ENCODE measurements around the gene ASPSCR1. TPM values are rescaled to one million over a fixed set of nuclear protein-coding genes. Genes with fewer than 3 reads are reported as not detected.

The ASPSCR1 gene
- total and polyA plus RNA-seq, 2 of the 13 experiments (the other 11 are each of a cell fraction or from before 2014, with no cell fraction given), result 274 to 314 TPM

DNA sequence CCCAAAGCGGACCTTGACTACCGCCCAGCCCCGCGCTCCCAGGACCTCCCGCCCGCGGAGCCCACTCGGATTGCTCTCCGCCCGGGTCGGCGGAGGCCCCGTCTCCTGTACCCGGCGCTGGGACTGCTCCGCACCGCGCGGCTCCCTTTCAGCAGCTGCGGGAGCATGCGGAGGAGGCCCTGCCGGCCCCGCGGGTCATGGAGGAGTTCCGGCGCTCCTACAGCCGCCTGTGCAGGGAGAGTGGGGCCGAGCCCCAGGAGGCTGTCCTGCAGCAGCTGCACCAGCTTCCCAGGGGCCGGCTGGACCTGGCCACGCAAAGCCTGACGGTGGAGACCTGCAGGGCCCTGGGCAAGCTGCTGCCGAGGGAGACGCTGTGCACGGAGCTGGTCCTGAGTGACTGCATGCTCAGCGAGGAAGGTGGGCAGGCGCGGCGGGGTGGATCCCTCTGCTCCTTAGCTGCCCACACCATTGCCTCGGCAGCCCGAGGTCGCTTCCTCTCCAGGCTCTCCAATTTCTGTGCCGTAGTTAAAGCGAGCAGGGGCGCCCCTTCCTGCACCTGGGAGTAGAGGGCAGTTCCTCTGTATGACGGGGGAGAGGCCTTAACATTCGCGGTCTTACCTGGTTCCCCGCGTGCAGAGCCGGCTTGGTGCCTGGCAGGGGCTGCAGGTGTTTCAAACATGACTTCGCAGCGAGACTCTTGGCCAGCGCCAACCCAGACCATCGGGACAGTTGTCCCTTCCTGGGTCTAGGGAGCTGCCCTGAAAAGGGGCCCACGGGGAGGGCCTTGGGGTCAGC lies 46.2 kb downstream of the ASPSCR1 start (continued):
- TF ChIP-seq PTBP1 (IDR thresholded peaks at IDR 0.05; ENCODE audit: low read depth, low read length, poor library complexity, severe bottlenecking) (peak; percentile 5), ZSCAN9 (CRISPR knock-in tag; IDR thresholded peaks at IDR 0.05; ENCODE audit: borderline replicate concordance) (no peak), ZNF460 (CRISPR knock-in tag; IDR thresholded peaks at IDR 0.05; ENCODE audit: borderline replicate concordance) (no peak), MATR3 (CRISPR knock-in tag; IDR thresholded peaks at IDR 0.05) (no peak), ZNF501 (CRISPR knock-in tag; IDR thresholded peaks at IDR 0.05) (peak; percentile 75), REPIN1 (CRISPR knock-in tag; IDR thresholded peaks at IDR 0.05; ENCODE audit: borderline replicate concordance, low read depth) (no peak), ZNF713 (CRISPR knock-in tag; IDR thresholded peaks at IDR 0.05) (no peak), SMARCC2 (IDR thresholded peaks at IDR 0.05) (no peak), ZFP82 (CRISPR knock-in tag; IDR thresholded peaks at IDR 0.05; ENCODE audit: borderline replicate concordance) (no peak), ZNF468 (CRISPR knock-in tag; IDR thresholded peaks at IDR 0.05) (peak; percentile 24; the same call in 1 of the 2 replicates), GATAD2A (CRISPR knock-in tag; IDR thresholded peaks at IDR 0.05) (no peak), CHD4 (IDR thresholded peaks at IDR 0.05; ENCODE audit: borderline replicate concordance, low read length) (no peak), HIVEP1 (CRISPR knock-in tag; IDR thresholded peaks at IDR 0.05) (no peak), HMGA1 (CRISPR knock-in tag; conservative IDR thresholded peaks at IDR 0.05) (no peak)
- TF ChIP-seq, protein P1, sequence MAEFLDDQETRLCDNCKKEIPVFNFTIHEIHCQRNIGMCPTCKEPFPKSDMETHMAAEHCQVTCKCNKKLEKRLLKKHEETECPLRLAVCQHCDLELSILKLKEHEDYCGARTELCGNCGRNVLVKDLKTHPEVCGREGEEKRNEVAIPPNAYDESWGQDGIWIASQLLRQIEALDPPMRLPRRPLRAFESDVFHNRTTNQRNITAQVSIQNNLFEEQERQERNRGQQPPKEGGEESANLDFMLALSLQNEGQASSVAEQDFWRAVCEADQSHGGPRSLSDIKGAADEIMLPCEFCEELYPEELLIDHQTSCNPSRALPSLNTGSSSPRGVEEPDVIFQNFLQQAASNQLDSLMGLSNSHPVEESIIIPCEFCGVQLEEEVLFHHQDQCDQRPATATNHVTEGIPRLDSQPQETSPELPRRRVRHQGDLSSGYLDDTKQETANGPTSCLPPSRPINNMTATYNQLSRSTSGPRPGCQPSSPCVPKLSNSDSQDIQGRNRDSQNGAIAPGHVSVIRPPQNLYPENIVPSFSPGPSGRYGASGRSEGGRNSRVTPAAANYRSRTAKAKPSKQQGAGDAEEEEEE (CRISPR knock-in tag; IDR thresholded peaks at IDR 0.05; ENCODE audit: borderline replicate concordance), result no peak
- TF ChIP-seq, protein P2, sequence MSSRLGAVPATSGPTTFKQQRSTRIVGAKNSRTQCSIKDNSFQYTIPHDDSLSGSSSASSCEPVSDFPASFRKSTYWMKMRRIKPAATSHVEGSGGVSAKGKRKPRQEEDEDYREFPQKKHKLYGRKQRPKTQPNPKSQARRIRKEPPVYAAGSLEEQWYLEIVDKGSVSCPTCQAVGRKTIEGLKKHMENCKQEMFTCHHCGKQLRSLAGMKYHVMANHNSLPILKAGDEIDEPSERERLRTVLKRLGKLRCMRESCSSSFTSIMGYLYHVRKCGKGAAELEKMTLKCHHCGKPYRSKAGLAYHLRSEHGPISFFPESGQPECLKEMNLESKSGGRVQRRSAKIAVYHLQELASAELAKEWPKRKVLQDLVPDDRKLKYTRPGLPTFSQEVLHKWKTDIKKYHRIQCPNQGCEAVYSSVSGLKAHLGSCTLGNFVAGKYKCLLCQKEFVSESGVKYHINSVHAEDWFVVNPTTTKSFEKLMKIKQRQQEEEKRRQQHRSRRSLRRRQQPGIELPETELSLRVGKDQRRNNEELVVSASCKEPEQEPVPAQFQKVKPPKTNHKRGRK (CRISPR knock-in tag; IDR thresholded peaks at IDR 0.05), result no peak
- TF ChIP-seq, protein P3, sequence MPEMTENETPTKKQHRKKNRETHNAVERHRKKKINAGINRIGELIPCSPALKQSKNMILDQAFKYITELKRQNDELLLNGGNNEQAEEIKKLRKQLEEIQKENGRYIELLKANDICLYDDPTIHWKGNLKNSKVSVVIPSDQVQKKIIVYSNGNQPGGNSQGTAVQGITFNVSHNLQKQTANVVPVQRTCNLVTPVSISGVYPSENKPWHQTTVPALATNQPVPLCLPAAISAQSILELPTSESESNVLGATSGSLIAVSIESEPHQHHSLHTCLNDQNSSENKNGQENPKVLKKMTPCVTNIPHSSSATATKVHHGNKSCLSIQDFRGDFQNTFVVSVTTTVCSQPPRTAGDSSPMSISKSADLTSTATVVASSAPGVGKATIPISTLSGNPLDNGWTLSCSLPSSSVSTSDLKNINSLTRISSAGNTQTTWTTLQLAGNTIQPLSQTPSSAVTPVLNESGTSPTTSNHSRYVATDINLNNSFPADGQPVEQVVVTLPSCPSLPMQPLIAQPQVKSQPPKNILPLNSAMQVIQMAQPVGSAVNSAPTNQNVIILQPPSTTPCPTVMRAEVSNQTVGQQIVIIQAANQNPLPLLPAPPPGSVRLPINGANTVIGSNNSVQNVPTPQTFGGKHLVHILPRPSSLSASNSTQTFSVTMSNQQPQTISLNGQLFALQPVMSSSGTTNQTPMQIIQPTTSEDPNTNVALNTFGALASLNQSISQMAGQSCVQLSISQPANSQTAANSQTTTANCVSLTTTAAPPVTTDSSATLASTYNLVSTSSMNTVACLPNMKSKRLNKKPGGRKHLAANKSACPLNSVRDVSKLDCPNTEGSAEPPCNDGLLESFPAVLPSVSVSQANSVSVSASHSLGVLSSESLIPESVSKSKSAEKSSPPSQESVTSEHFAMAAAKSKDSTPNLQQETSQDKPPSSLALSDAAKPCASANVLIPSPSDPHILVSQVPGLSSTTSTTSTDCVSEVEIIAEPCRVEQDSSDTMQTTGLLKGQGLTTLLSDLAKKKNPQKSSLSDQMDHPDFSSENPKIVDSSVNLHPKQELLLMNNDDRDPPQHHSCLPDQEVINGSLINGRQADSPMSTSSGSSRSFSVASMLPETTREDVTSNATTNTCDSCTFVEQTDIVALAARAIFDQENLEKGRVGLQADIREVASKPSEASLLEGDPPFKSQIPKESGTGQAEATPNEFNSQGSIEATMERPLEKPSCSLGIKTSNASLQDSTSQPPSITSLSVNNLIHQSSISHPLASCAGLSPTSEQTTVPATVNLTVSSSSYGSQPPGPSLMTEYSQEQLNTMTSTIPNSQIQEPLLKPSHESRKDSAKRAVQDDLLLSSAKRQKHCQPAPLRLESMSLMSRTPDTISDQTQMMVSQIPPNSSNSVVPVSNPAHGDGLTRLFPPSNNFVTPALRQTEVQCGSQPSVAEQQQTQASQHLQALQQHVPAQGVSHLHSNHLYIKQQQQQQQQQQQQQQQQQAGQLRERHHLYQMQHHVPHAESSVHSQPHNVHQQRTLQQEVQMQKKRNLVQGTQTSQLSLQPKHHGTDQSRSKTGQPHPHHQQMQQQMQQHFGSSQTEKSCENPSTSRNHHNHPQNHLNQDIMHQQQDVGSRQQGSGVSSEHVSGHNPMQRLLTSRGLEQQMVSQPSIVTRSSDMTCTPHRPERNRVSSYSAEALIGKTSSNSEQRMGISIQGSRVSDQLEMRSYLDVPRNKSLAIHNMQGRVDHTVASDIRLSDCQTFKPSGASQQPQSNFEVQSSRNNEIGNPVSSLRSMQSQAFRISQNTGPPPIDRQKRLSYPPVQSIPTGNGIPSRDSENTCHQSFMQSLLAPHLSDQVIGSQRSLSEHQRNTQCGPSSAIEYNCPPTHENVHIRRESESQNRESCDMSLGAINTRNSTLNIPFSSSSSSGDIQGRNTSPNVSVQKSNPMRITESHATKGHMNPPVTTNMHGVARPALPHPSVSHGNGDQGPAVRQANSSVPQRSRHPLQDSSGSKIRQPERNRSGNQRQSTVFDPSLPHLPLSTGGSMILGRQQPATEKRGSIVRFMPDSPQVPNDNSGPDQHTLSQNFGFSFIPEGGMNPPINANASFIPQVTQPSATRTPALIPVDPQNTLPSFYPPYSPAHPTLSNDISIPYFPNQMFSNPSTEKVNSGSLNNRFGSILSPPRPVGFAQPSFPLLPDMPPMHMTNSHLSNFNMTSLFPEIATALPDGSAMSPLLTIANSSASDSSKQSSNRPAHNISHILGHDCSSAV (CRISPR knock-in tag; IDR thresholded peaks at IDR 0.05; ENCODE audit: borderline replicate concordance), result 0 out of 2 replicates have a peak, but pooled peaks have one; percentile 33
